Activated T-helper 2 cell treated with anti-CD3 and anti-CD28 coated beads, Interferon-gamma antibody, Interleukin-2, Interleukin-4, amounts not matched to agents 10 μg/mL and 5 μg/mL and 100 μg/mL, durations not matched to agents 14 hours and 24 hours and 36 hours (primary cell): Measurements from ENCODE around the gene ABHD17C. TPM values are rescaled to one million over a fixed set of nuclear protein-coding genes. Genes with fewer than 3 reads are reported as not detected.

Source experiments
- DNase-seq: peaks from one replicate; pipeline ENCODE4 v3.0.0; 2021; ENCODE audit warnings: low spot score
- H3K27ac Mint-ChIP-seq: one replicate; pipeline ENCODE4 v1.8.0; 2021; ENCODE audit warnings: mixed read lengths
- H3K27me3 Mint-ChIP-seq: one replicate; pipeline ENCODE4 v1.8.0; 2021; ENCODE audit warnings: low read depth, mixed read lengths
- H3K36me3 Mint-ChIP-seq: one replicate; pipeline ENCODE4 v1.8.0; 2021; ENCODE audit warnings: low read depth, mixed read lengths
- H3K4me1 Mint-ChIP-seq: one replicate; pipeline ENCODE4 v1.8.0; 2021; ENCODE audit warnings: low read depth, mixed read lengths
- H3K4me3 Mint-ChIP-seq: one replicate; pipeline ENCODE4 v1.8.0; 2021; ENCODE audit warnings: low read depth, mild to moderate bottlenecking, moderate library complexity, mixed read lengths
- H3K9me3 Mint-ChIP-seq: one replicate; pipeline ENCODE4 v1.8.0; 2021; ENCODE audit warnings: mixed read lengths
- intact Hi-C: fragments of 100-400 bp; cut with micrococcal nuclease; formaldehyde crosslinking; loops from one replicate; pipeline ENCODE4 v1.15.1; 2023
- total RNA-seq: library from RNA; stranded (reverse); gene quantifications from 2 replicates; pipeline ENCODE4 v1.2.3, GENCODE V29; 2022

ABHD17C gene
- total RNA-seq, 1 donor from 2014 or later, result 4.2 TPM

DNA sequence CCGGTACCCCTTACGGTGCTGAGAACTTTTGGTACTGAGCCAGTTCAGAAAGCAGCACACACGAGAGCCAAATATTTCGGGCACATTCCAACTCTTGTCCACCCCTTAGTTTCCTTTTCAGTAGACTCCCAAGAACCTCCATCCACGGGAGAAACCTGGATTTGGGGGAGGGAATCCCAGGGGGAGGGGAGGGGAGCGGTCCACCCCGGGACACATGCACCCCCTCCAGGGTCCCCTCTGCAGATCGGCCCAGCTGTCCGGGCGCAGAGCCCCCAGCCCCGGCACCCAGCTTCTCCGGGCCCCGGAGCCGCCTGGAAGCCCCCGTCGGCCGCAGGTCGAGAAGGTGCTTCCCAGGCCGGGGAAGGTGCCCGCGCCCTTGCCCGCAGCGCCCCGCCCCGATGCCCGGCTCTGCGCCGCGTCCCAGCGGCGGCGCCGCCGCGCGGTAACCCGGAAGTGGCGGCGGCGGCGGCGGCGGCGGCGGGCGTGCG lies 455 bp upstream of the ABHD17C start:
- DNase-seq, result peak; percentile 16
- no peaks in the 10 kb centered on the region for H3K9me3 Mint-ChIP-seq
- no peak overlapping the region for H3K27ac Mint-ChIP-seq
- H3K36me3 Mint-ChIP-seq, result no peaks in the 10 kb centered on the region
- H3K4me1 Mint-ChIP-seq, result peaks cover 16% of the 10 kb centered on the region
- H3K4me3 Mint-ChIP-seq, result peak overlapping the region; percentile 70
- peaks cover 52% of the 10 kb centered on the region for H3K27me3 Mint-ChIP-seq
- intact Hi-C loops, result loop anchor here (1.0 to 10.0 kb wide), 5 partner anchors 17 to 570 kb away; partner anchors contain the start of genes CEMIP and MESD

DNA sequence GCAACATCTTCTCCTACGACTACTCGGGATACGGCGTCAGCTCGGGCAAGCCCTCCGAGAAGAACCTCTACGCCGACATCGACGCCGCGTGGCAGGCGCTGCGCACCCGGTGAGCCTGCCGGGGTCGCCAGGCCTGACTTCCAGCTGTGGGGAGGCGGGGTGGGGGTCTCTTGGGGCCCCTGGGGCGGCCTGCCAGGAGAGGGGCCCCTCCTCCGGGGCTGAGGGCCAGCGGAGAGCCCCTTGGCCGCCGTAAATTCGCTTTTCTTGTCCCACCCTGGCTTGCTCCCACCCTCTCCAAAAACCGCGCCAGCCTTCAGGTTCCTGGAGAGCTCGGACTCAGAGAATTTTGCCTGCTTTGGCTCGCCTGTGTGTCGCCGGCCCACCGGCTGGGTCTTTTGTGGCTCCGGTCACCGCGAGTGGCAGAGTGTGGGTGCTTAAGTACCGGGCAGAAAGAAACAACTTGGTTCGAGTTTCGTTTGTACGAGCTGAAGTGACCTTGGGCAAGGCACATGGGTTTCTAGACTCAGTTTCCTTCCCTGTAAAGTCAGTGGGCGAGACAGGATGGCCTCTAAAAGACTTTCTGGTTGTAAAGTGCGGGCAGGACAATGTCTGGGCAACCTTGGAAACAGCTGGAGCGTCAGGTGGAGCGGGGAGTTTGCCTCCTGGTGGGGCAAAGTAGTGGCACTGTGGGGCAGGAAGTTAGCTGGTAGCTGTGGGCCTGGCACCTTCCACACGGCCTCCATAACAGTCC lies 976 bp downstream of the ABHD17C start:
- Mint-ChIP-seq H3K4me1 (peaks cover 16% of the 10 kb centered on the region), H3K27me3 (peaks cover 51% of the 10 kb centered on the region), H3K4me3 (peak overlapping the region; percentile 86), H3K9me3 (no peaks in the 10 kb centered on the region), H3K36me3 (no peaks in the 10 kb centered on the region), H3K27ac (peak overlapping the region; percentile 43)
- DNase-seq, result no peak
- intact Hi-C loops, result loop anchor here (5.0 to 10.0 kb wide), 3 partner anchors 109 to 569 kb away; partner anchors contain the start of gene MESD

DNA sequence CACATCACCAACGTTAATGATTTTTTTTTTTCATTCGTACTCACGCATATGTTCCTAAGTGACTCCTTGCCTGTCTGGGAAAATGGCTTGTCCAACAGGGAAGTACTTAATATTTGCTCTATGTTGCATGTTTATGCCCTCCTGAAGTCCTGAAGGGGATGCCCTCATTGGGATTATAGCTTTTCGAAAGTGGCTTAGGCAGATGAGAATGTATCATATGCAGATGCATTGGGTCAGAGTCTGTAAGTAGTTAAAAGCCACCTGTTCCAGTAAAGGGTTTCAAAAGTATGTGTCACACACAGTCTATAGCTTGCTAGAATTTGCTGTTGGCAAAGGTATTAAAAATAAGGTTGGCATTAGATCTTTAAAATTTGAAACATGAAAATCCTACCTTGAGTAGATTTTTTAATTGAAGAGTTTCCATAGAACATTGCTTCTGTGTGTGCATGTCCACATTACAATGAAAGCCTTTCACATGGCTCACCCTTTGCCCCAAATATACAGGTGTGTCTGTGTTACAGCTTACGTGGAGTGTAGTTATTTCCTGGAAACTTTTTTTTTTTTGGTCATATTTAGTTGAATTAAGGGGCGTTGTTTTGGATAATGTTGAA lies 2.1 kb downstream of the ABHD17C start:
- no peaks in the 10 kb centered on the region for H3K9me3 Mint-ChIP-seq
- peaks cover 16% of the 10 kb centered on the region for H3K4me1 Mint-ChIP-seq
- intact Hi-C loops, result loop anchor here (5.0 to 10.0 kb wide), 3 partner anchors 108 to 568 kb away; partner anchors contain the start of gene MESD
- no peaks in the 10 kb centered on the region for H3K36me3 Mint-ChIP-seq
- peaks cover 45% of the 10 kb centered on the region for H3K27me3 Mint-ChIP-seq
- H3K27ac Mint-ChIP-seq, result no peak overlapping the region
- DNase-seq, result no peak
- peak overlapping the region; percentile 86 for H3K4me3 Mint-ChIP-seq

DNA sequence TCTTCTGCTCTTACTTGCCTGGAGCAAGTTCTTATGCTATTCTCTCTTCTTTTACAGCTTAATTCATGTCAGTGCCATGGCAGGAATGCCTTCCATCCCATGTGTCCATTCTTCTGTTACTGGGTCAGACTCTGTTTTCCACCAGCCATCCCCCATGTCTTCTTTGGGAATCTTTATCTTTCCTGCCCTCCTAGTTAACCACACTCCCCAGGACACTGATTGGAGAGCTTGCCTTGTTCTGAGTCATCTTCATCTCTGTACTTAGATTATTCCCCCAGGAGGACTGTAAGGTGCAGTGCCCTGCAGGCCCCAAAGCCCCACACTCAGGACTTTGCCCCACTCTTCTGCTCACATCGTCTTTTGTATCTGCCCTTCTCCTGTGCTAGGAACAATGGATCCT lies 3.6 kb downstream of the ABHD17C start:
- DNase-seq, result no peak
- H3K36me3 Mint-ChIP-seq, result no peaks in the 10 kb centered on the region
- peaks cover 16% of the 10 kb centered on the region for H3K4me1 Mint-ChIP-seq
- H3K27ac Mint-ChIP-seq, result no peak overlapping the region
- H3K4me3 Mint-ChIP-seq, result no peak overlapping the region
- H3K9me3 Mint-ChIP-seq, result no peaks in the 10 kb centered on the region
- intact Hi-C loops, result loop anchor here (5.0 to 10.0 kb wide), 3 partner anchors 106 to 566 kb away; partner anchors contain the start of gene MESD
- peaks cover 35% of the 10 kb centered on the region for H3K27me3 Mint-ChIP-seq

DNA sequence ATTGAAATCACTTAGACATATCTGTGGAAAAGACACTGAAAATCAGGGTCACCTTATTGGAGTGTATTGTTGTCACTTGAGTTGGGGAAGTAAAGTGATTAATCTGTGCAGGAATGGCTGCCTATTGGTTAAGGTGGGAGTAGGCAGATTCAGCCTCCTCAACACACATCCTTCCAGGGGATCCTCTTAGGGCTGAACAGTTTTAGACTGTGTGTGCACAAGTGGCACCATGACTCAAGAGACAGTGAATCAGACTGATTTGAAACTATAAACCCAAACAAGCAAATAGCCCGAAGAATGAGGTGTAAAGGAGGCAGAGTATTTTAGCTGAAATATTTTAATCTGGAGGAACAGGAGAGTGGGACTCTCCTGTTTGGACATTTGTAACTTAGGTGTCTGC lies 4.9 kb downstream of the ABHD17C start:
- Mint-ChIP-seq H3K9me3 (no peaks in the 10 kb centered on the region), H3K27ac (no peak overlapping the region), H3K27me3 (peaks cover 28% of the 10 kb centered on the region), H3K4me3 (no peak overlapping the region), H3K4me1 (peaks cover 15% of the 10 kb centered on the region), H3K36me3 (no peaks in the 10 kb centered on the region)
- no peak for DNase-seq
- intact Hi-C loops, result loop anchor here (5.0 to 10.0 kb wide), 3 partner anchors 105 to 565 kb away; partner anchors contain the start of gene MESD

DNA sequence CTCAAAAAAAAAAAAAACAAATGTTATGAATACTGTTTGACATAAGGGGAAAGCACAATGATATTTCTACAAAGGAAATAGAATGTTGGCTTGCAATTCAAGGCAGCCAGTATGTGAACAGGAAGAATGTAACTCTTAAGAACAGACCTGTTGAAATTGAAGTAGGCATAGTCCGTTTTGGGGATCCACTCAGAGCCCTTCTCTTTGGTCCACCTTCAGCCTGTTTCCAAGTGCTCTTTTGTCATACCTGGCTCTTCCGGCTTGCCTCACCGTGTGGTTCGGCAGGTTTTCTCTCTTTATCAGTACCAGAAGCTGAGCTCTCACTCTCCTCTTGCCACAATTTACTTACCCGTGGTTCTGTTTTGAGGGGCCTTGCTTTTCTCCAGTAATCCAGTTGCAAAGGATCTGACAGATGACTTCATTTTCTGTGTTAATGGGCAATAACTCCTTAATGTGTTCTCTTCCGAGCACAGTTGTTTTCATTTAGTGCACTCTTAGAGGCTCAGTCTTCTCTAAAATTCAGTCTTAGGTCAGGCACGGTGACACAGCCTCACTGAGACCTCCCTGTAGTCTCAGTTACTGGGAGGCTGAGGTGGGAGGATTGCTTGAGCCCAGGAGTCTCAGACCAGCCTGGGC lies 6.7 kb downstream of the ABHD17C start:
- no peaks in the 10 kb centered on the region for H3K36me3 Mint-ChIP-seq
- no peaks in the 10 kb centered on the region for H3K9me3 Mint-ChIP-seq
- intact Hi-C loops, result no loop called here
- H3K4me3 Mint-ChIP-seq, result no peak overlapping the region
- DNase-seq, result no peak
- peaks cover 21% of the 10 kb centered on the region for H3K27me3 Mint-ChIP-seq
- H3K27ac Mint-ChIP-seq, result no peak overlapping the region
- H3K4me1 Mint-ChIP-seq, result peaks cover 7% of the 10 kb centered on the region

DNA sequence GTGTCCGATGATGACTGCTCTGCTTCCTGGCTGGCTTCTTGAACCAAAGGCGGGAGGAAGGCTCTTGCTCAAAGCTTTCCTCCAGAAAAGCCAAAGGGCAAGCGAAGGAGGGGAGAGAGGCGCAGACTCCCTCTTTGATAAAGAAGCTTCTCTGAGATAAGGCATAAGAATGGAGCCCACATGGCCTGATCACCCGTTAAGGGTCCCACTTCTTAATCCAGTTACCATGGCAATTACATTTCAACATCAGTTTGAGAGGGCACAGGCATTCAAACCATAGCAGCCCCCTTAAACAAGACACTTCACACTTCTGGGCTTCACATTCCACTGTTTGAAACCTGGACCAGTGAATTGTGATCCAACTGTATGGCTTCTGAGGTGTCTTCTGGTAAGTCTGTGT lies 8.0 kb downstream of the ABHD17C start:
- H3K27ac Mint-ChIP-seq, result no peak overlapping the region
- no peaks in the 10 kb centered on the region for H3K9me3 Mint-ChIP-seq
- no peak overlapping the region for H3K4me3 Mint-ChIP-seq
- peaks cover 4% of the 10 kb centered on the region for H3K4me1 Mint-ChIP-seq
- DNase-seq, result no peak
- H3K27me3 Mint-ChIP-seq, result peaks cover 17% of the 10 kb centered on the region
- intact Hi-C loops, result no loop called here
- no peaks in the 10 kb centered on the region for H3K36me3 Mint-ChIP-seq

DNA sequence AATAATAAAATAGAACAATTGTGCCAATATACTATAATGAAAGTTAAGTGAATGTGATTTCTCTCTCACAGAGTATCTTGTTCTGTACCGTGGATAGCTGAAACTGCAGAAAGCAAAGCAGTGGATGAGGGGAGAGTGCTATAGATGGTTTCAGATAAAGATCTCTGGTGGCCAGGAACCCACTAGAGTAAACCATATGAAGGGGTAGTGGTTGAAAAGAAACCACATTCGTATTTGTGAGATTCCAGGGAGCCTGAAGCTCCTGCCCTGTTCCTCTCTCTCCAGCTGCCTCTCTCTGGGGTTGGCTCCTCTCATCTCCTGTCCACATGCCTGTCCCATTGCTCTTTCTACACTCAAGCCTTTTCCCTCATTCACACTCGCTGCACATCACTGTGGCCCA lies 8.9 kb downstream of the ABHD17C start:
- Mint-ChIP-seq H3K27ac (no peak overlapping the region), H3K27me3 (peaks cover 15% of the 10 kb centered on the region), H3K4me3 (no peak overlapping the region), H3K9me3 (no peaks in the 10 kb centered on the region), H3K36me3 (no peaks in the 10 kb centered on the region), H3K4me1 (peaks cover 4% of the 10 kb centered on the region)
- intact Hi-C loops, result no loop called here
- DNase-seq, result no peak

DNA sequence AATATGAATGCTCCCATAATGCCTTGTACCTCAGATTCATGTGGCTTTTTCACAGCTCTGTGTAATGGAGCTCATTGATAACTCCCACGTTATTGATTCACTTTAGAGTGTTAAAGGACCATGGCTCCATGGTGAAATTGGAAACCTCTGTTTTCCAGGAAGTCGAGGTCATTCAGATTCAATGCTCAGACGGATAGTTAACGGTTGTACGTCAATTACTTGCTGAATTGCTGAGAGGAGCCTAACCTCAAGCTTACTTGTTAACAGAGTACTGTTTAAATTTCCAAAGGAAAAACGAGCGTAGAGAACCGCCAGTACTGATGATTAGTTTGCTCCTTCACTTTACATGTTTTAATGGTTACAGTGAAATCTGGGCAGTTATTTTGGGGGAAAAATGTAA lies 11.1 kb downstream of the ABHD17C start:
- DNase-seq, result no peak
- intact Hi-C loops, result no loop called here
- Mint-ChIP-seq H3K27ac (no peak overlapping the region), H3K4me3 (no peak overlapping the region), H3K27me3 (peaks cover 12% of the 10 kb centered on the region), H3K4me1 (peaks cover 8% of the 10 kb centered on the region), H3K36me3 (no peaks in the 10 kb centered on the region), H3K9me3 (no peaks in the 10 kb centered on the region)

DNA sequence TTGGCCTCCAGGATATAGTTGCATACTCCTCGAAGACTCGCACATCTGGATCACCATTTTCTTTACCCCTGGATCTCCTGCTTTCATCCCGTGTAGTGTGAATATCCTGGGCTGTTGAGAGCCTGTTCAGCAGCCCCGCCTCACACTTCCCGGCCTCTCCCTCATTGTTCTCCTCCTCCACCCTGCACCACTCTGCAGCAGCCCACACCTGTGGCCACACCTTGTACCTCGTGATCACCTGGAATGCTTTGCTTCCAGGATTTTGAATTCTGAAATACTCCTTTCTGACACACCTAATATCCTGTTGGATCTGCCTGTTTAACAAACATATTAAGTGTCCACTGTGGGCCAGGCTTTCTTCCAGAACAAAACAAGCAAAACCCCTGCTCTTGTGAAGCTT lies 14.4 kb downstream of the ABHD17C start:
- no peak for DNase-seq
- intact Hi-C loops, result no loop called here
- Mint-ChIP-seq H3K36me3 (no peaks in the 10 kb centered on the region), H3K9me3 (no peaks in the 10 kb centered on the region), H3K27ac (no peak overlapping the region), H3K27me3 (peaks cover 7% of the 10 kb centered on the region), H3K4me1 (peaks cover 15% of the 10 kb centered on the region), H3K4me3 (no peak overlapping the region)

DNA sequence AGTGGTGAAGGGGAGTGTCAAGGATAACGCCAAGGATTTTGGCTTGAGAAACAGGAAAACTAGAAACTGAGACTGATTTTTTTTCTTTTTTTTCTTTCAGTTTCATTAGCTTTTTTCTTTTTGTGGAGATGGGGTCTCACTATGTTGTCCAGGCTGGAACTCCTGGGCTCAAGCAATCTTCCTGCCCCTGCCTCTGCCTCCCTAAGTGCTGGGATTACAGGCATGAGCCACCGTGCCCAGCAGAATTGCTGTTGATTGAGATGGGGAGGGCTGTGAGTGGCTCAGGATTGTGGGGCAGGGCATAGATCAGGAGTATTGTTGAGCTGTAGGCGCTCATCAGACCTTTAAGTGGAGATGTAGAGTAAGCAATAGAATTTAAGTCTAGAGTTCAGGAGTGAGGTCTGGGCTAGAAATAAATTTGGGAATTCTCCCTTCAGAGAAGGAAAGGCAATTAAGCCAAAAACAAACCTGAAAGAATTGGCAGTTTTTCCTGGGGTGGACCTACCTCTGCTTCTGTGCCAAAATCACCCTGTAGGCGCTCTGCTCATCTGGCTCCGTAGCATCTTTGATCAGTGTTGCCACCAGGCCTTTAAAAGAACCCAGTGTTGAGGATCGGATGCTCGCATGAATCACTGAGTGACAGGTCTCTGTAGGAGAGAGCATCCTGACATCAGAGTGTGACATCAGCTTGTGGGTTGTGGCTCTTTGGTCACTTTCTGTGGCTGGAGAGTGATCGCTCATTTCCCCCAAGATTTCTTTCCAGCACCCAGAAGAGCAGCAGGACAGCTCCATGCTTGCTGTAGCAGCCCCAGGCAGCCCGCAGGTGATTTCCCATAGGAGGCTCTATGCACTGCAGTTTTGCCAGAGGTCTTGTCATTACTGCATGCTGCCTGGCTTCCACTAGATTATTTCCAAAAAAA lies 15.8 kb downstream of the ABHD17C start:
- no peaks in the 10 kb centered on the region for H3K9me3 Mint-ChIP-seq
- H3K4me3 Mint-ChIP-seq, result no peak overlapping the region
- H3K4me1 Mint-ChIP-seq, result peaks cover 15% of the 10 kb centered on the region
- intact Hi-C loops, result loop anchor here (1.0 to 5.0 kb wide), 2 partner anchors 17 to 76 kb away; no protein-coding TSS in a partner anchor
- H3K36me3 Mint-ChIP-seq, result no peaks in the 10 kb centered on the region
- peak; percentile 16 for DNase-seq
- peaks cover 3% of the 10 kb centered on the region for H3K27me3 Mint-ChIP-seq
- H3K27ac Mint-ChIP-seq, result no peak overlapping the region

DNA sequence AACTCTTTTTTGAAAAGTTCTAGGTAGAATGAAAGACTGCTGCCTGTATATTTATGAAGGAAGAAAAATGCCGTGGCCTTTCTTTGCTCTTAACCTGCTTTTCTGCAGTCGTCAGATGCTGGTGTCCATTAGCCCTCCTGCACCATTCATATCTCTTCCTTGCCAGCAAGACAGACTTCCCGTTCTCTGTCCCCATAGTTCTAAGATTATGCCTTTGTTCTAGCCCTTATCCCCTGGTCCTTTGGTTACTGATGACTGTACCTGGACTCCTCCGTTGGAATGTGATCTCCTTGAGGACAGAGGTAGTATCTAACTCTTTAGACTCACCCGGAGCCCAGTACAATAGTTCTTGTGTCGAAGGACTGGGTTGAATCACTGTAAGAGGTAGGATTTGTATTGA lies 16.8 kb downstream of the ABHD17C start:
- H3K36me3 Mint-ChIP-seq, result no peaks in the 10 kb centered on the region
- H3K9me3 Mint-ChIP-seq, result no peaks in the 10 kb centered on the region
- H3K4me1 Mint-ChIP-seq, result peaks cover 15% of the 10 kb centered on the region
- no peak for DNase-seq
- no peak overlapping the region for H3K4me3 Mint-ChIP-seq
- peaks cover 3% of the 10 kb centered on the region for H3K27me3 Mint-ChIP-seq
- intact Hi-C loops, result loop anchor here (1.0 to 5.0 kb wide), 2 partner anchors 18 to 75 kb away; no protein-coding TSS in a partner anchor
- H3K27ac Mint-ChIP-seq, result no peak overlapping the region
